ENCODE data around the gene SLC35G6. TPM values are rescaled to one million over a fixed set of nuclear protein-coding genes. Genes with fewer than 3 reads are reported as not detected.
"Not testable (repeated sequence)": the region's sequence is repeated elsewhere in the genome, so short reads cannot be mapped to it uniquely, and the experiment has no call there.

Gene SLC35G6
- total RNA-seq, 1 experiment from 2014 or later, result not detected

GRCh38 chr17:7479213-7480088 is 1.8 kb upstream of the SLC35G6 start, which contains the start of gene ZBTB4:
Gene ZBTB4, minus strand, starts transcription at chr17:7479631. Its CDS starts 12,830 bp downstream, at chr17:7466801.
- intact Hi-C loops (cut with micrococcal nuclease; ENCODE audit: unreplicated experiment), result no loop called here
- DNase-seq (ENCODE audit: low read depth, low spot score), result no peak
- peak within 1 kb of the TSS; percentile 83 for H3K27ac ChIP-seq (ENCODE audit: low read length)
- H3K9me3 ChIP-seq (ENCODE audit: control insufficient read depth, insufficient read depth, low read depth, low read length), result no peaks in the 10 kb centered on the region
- H3K4me1 ChIP-seq (ENCODE audit: control insufficient read depth, insufficient read depth, low read length), result peaks cover 33% of the 10 kb centered on the region
- in situ Hi-C loops (cut with HindIII; ENCODE audit: low pct_unique_long_range_greater_than_20kb, low sequenced_read_pairs), result no loop called here
- BruUV-seq (replicated peaks), result no TSS peak
- no peaks in the 10 kb centered on the region for H3K36me3 ChIP-seq (ENCODE audit: control insufficient read depth, insufficient read depth, low read length)
- ChIA-PET CTCF (no interaction called here), POLR2A (interaction anchor here (0.6 kb wide), 2 partner anchors 20 to 150 kb away, joined by 3 to 8 read pairs; no protein-coding TSS in a partner anchor)
- TF ChIP-seq TCF7L2 (IDR thresholded peaks at IDR 0.05; ENCODE audit: low read depth, low read length) (0 out of 2 replicates have a peak, but pooled peaks have one; percentile 38), REST (IDR thresholded peaks at IDR 0.05; ENCODE audit: insufficient read depth in 1 of 2, low read depth in 2 of 2, low read length in 1 of 2) (no peak)
- ATAC-seq, result 0 out of 2 replicates have a peak, but pooled peaks have one; percentile 26
- peak within 1 kb of the TSS; percentile 61 to 66 for H3K4me3 ChIP-seq (ENCODE audit: low read depth in 2 of 2, low read length in 2 of 2)
- H3K27me3 ChIP-seq (ENCODE audit: control insufficient read depth, insufficient read depth, low read length), result no peaks in the 10 kb centered on the region

- Histone ChIP-seq H3K27me3 (ENCODE audit: control insufficient read depth, insufficient read depth, low read length) (no peaks in the 10 kb centered on the region), H3K36me3 (ENCODE audit: control insufficient read depth, insufficient read depth, low read length) (no peaks in the 10 kb centered on the region; the same call in 1 of the 2 replicates), H3K27ac (ENCODE audit: low read length) (peak overlapping the region; percentile 83), H3K4me3 (ENCODE audit: low read depth in 2 of 2, low read length in 2 of 2) (peak overlapping the region; percentile 61), H3K4me1 (ENCODE audit: control insufficient read depth, insufficient read depth, low read length) (peaks cover 33% of the 10 kb centered on the region), H3K9me3 (ENCODE audit: control insufficient read depth, insufficient read depth, low read depth, low read length) (no peaks in the 10 kb centered on the region)
- TF ChIP-seq SIN3A (IDR thresholded peaks at IDR 0.05; ENCODE audit: borderline replicate concordance, insufficient read depth, low read depth, low read length), result no peak
- TF ChIP-seq REST (IDR thresholded peaks at IDR 0.05; ENCODE audit: insufficient read depth in 1 of 2, low read depth in 2 of 2, low read length in 1 of 2), result no peak
- TF ChIP-seq TCF7L2 (IDR thresholded peaks at IDR 0.05; ENCODE audit: low read depth, low read length), result no peak
- TF ChIP-seq POLR2AphosphoS5 (IDR thresholded peaks at IDR 0.05; ENCODE audit: low read depth, low read length), result no peak
- TF ChIP-seq CTCF (IDR thresholded peaks at IDR 0.05), result no peak
- CTCF ChIA-PET, result no interaction called here
- POLR2A ChIA-PET, result interaction anchor here (0.6 kb wide), 1 partner anchor 20 kb away, joined by 8 read pairs; no protein-coding TSS in a partner anchor
- in situ Hi-C loops (cut with HindIII; ENCODE audit: low pct_unique_long_range_greater_than_20kb, low sequenced_read_pairs), result no loop called here
- BruUV-seq (replicated peaks), result no TSS peak
- DNase-seq (ENCODE audit: low read depth, low spot score) (no peak), ATAC-seq (no peak)
- intact Hi-C loops (cut with micrococcal nuclease; ENCODE audit: unreplicated experiment), result no loop called here
Observed at GRCh38 chr17:7480089-7480384, 1.2 kb upstream of the SLC35G6 start.

GRCh38 chr17:7481842-7482741 is 846 bp downstream of the SLC35G6 start:
- H3K27me3 ChIP-seq (ENCODE audit: control insufficient read depth, insufficient read depth, low read length); DNase-seq (ENCODE audit: low read depth, low spot score); intact Hi-C loops (cut with micrococcal nuclease; ENCODE audit: unreplicated experiment); BruUV-seq (replicated peaks); H3K36me3 ChIP-seq (ENCODE audit: control insufficient read depth, insufficient read depth, low read length); CTCF ChIA-PET; in situ Hi-C loops (cut with HindIII; ENCODE audit: low pct_unique_long_range_greater_than_20kb, low sequenced_read_pairs); ATAC-seq; H3K9me3 ChIP-seq (ENCODE audit: control insufficient read depth, insufficient read depth, low read depth, low read length); H3K4me3 ChIP-seq (ENCODE audit: low read depth in 2 of 2, low read length in 2 of 2): not testable (repeated sequence)
- Histone ChIP-seq H3K27ac (ENCODE audit: low read length) (peak overlapping the region; percentile 4; the same call in 1 of the 2 replicates), H3K4me1 (ENCODE audit: control insufficient read depth, insufficient read depth, low read length) (peaks cover 32% of the 10 kb centered on the region)
- POLR2A ChIA-PET, result interaction anchor here (0.6 kb wide), 1 partner anchor 37 kb away, joined by 3 read pairs; no protein-coding TSS in a partner anchor
